ENCODE measurements around the gene PAK5. TPM values are rescaled to one million over a fixed set of nuclear protein-coding genes. Genes with fewer than 3 reads are reported as not detected.

PAK5 gene
- total RNA-seq, 1 donor from 2014 or later = 0.25 TPM

GRCh38 chr20:9515214-9515585 lies 323.7 kb downstream of the PAK5 start:
- Histone ChIP-seq H3K36me3 (no peaks in the 10 kb centered on the region), H3K4me1 (peaks cover 24% of the 10 kb centered on the region), H3K27ac (no peak overlapping the region), H3K9me3 (no peaks in the 10 kb centered on the region), H3K4me3 (peak overlapping the region; percentile 11 to 27), H3K27me3 (no peaks in the 10 kb centered on the region)
- TF ChIP-seq POLR2AphosphoS5 (IDR thresholded peaks at IDR 0.05; ENCODE audit: insufficient read depth in 1 of 2, low read depth in 1 of 2) = no peak
- TF ChIP-seq CTCF (IDR thresholded peaks at IDR 0.05) = no peak
- TF ChIP-seq POLR2A (IDR thresholded peaks at IDR 0.05) = no peak
- intact Hi-C loops (cut with DNase I) = no loop called here
- no peak for DNase-seq (ENCODE audit: extremely low spot score in 2 of 2)

- Histone ChIP-seq H3K4me3 (peak within 1 kb of the TSS; percentile 24 to 27), H3K36me3 (no peaks in the 10 kb centered on the region), H3K9me3 (no peaks in the 10 kb centered on the region), H3K4me1 (peaks cover 24% of the 10 kb centered on the region), H3K27ac (no peak within 1 kb of the TSS), H3K27me3 (no peaks in the 10 kb centered on the region)
- TF ChIP-seq POLR2AphosphoS5 (IDR thresholded peaks at IDR 0.05; ENCODE audit: insufficient read depth in 1 of 2, low read depth in 1 of 2) (no peak), CTCF (IDR thresholded peaks at IDR 0.05) (no peak), POLR2A (IDR thresholded peaks at IDR 0.05) (no peak)
- no peak for DNase-seq (ENCODE audit: extremely low spot score in 2 of 2)
- intact Hi-C loops (cut with DNase I) = no loop called here
These were observed 324.2 kb downstream of the PAK5 start, which contains the start of gene LAMP5 for GRCh38 chr20:9514461-9515213. TSS of gene LAMP5 (plus strand) at chr20:9514590. CDS start at chr20:9514853, 263 bp downstream.

GRCh38 chr20:9514072-9514460 lies 324.8 kb downstream of the PAK5 start:
- intact Hi-C loops (cut with DNase I) = no loop called here
- peaks cover 24% of the 10 kb centered on the region for H3K4me1 ChIP-seq
- no peak for TF ChIP-seq CTCF (IDR thresholded peaks at IDR 0.05)
- no peak for TF ChIP-seq POLR2A (IDR thresholded peaks at IDR 0.05)
- no peak for TF ChIP-seq POLR2AphosphoS5 (IDR thresholded peaks at IDR 0.05; ENCODE audit: insufficient read depth in 1 of 2, low read depth in 1 of 2)
- H3K27ac ChIP-seq = no peak overlapping the region
- no peaks in the 10 kb centered on the region for H3K9me3 ChIP-seq
- no peak for DNase-seq (ENCODE audit: extremely low spot score in 2 of 2)
- no peak overlapping the region for H3K4me3 ChIP-seq
- H3K36me3 ChIP-seq = no peaks in the 10 kb centered on the region
- no peaks in the 10 kb centered on the region for H3K27me3 ChIP-seq

GRCh38 chr20:9510911-9511310 lies 328.0 kb downstream of the PAK5 start:
- Histone ChIP-seq H3K27me3 (no peaks in the 10 kb centered on the region), H3K36me3 (no peaks in the 10 kb centered on the region), H3K4me3 (no peak overlapping the region), H3K9me3 (no peaks in the 10 kb centered on the region), H3K4me1 (peaks cover 26% of the 10 kb centered on the region), H3K27ac (no peak overlapping the region)
- DNase-seq (ENCODE audit: extremely low spot score in 2 of 2) = no peak
- intact Hi-C loops (cut with DNase I) = no loop called here
- TF ChIP-seq POLR2A (IDR thresholded peaks at IDR 0.05) (no peak), CTCF (IDR thresholded peaks at IDR 0.05) (no peak), POLR2AphosphoS5 (IDR thresholded peaks at IDR 0.05; ENCODE audit: insufficient read depth in 1 of 2, low read depth in 1 of 2) (no peak)

- Histone ChIP-seq H3K27ac (no peak overlapping the region), H3K9me3 (no peaks in the 10 kb centered on the region), H3K4me3 (no peak overlapping the region), H3K4me1 (peaks cover 11% of the 10 kb centered on the region), H3K27me3 (no peaks in the 10 kb centered on the region), H3K36me3 (no peaks in the 10 kb centered on the region)
- intact Hi-C loops (cut with DNase I) = no loop called here
- no peak for DNase-seq (ENCODE audit: extremely low spot score in 2 of 2)
- no peak for TF ChIP-seq POLR2A (IDR thresholded peaks at IDR 0.05)
- no peak for TF ChIP-seq POLR2AphosphoS5 (IDR thresholded peaks at IDR 0.05; ENCODE audit: insufficient read depth in 1 of 2, low read depth in 1 of 2)
- no peak for TF ChIP-seq CTCF (IDR thresholded peaks at IDR 0.05)
These were observed 329.6 kb downstream of the PAK5 start for GRCh38 chr20:9509246-9509645.
